Measurements from ENCODE around the gene ROBO1. TPM values are rescaled to one million over a fixed set of nuclear protein-coding genes. Genes with fewer than 3 reads are reported as not detected.

Gene ROBO1
- total and polyA plus RNA-seq, 2 of the 13 experiments (the other 11 are each of a cell fraction or from before 2014, with no cell fraction given) = 52.2 to 71.0 TPM

DNA sequence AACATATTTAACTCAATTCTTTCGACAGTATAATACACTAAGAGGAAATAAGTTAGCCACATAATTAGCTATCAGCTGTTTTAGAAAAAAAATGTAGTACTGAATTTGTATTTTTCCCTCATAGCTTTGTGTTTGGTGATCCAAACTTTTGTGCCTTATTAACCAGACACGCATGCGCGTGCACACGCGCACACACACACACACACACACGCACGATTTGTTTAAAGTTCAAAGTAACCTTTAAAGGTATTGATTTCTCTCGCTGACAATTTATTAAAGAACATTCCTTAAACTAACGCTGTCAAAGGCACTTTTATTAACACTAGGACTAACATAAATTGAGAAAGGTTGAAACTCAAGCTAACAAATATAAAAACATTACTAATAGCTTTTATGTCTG, 198.9 kb downstream of the ROBO1 start:
- ATAC-seq = no peak
- no peak overlapping the region for H2AFZ ChIP-seq (ENCODE audit: low read length)
- no peaks in the 10 kb centered on the region for H3K27me3 ChIP-seq (ENCODE audit: control insufficient read depth in 1 of 2, insufficient read depth in 2 of 2, low read length in 2 of 2)
- in situ Hi-C loops (cut with HindIII; ENCODE audit: extremely low pct_ligation_motif_present, low pct_unique_long_range_greater_than_20kb) (no loop called here), intact Hi-C loops (cut with micrococcal nuclease; ENCODE audit: unreplicated experiment) (no loop called here)
- ChIA-PET CTCF (ENCODE audit: low intra/inter-chr PET ratio, low total read pairs) (no interaction called here), POLR2A (no interaction called here)
- no peak for DNase-seq (ENCODE audit: low spot score)
- H3K4me1 ChIP-seq (ENCODE audit: insufficient read depth, low read length) = no peaks in the 10 kb centered on the region
- no peaks in the 10 kb centered on the region for H3K79me2 ChIP-seq (ENCODE audit: insufficient read depth, low read length)
- no peaks in the 10 kb centered on the region for H3K9me3 ChIP-seq (ENCODE audit: low read length)
- 15% methylated on average over 10 of the region's 10 CpGs for WGBS (ENCODE audit: low lambda C conversion rate)
- TF ChIP-seq ZNF772 (CRISPR knock-in tag; IDR thresholded peaks at IDR 0.05) = no peak
- no peak for TF ChIP-seq SMARCC2 (IDR thresholded peaks at IDR 0.05)
- peak; percentile 21; the same call in 1 of the 2 replicates for TF ChIP-seq TCF7 (IDR thresholded peaks at IDR 0.05; ENCODE audit: low read depth)
- TF ChIP-seq KAT7 (CRISPR knock-in tag; IDR thresholded peaks at IDR 0.05; ENCODE audit: borderline replicate concordance) = no peak
- TF ChIP-seq ZNF792 (CRISPR knock-in tag; IDR thresholded peaks at IDR 0.05) = no peak
- 0 out of 2 replicates have a peak, but pooled peaks have one; percentile 18 for TF ChIP-seq MIXL1 (CRISPR knock-in tag; IDR thresholded peaks at IDR 0.05)
- TF ChIP-seq HNF4G (IDR thresholded peaks at IDR 0.05; ENCODE audit: borderline replicate concordance, low read depth, low read length) = peak; percentile 30; the same call in 1 of the 2 replicates
- no peak for TF ChIP-seq HNF4G (CRISPR knock-in tag; IDR thresholded peaks at IDR 0.05; ENCODE audit: borderline replicate concordance, low read depth)
- TF ChIP-seq, protein P1, sequence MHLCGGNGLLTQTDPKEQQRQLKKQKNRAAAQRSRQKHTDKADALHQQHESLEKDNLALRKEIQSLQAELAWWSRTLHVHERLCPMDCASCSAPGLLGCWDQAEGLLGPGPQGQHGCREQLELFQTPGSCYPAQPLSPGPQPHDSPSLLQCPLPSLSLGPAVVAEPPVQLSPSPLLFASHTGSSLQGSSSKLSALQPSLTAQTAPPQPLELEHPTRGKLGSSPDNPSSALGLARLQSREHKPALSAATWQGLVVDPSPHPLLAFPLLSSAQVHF (CRISPR knock-in tag; IDR thresholded peaks at IDR 0.05) = no peak
- TF ChIP-seq XBP1 (CRISPR knock-in tag; IDR thresholded peaks at IDR 0.05) = no peak
- peak; percentile 46 for TF ChIP-seq HNF4A (CRISPR knock-in tag; IDR thresholded peaks at IDR 0.05)
- H3K27ac ChIP-seq (ENCODE audit: extremely low read length, insufficient read depth, low read length) = no peak overlapping the region
- no peak for FAIRE-seq
- no peaks in the 10 kb centered on the region for H4K20me1 ChIP-seq (ENCODE audit: insufficient read depth, low read length)
- no peak overlapping the region; the same call in 1 of the 2 replicates for H3K4me2 ChIP-seq (ENCODE audit: low read depth, low read length)
- no peak overlapping the region for H3K9ac ChIP-seq (ENCODE audit: insufficient read depth, low read depth, low read length)
- BruUV-seq (replicated peaks) = no TSS peak
- no peaks in the 10 kb centered on the region for H3K36me3 ChIP-seq (replicated peaks in 1 of 2; ENCODE audit: control insufficient read depth in 1 of 2, insufficient read depth in 2 of 2, low read length in 2 of 2)
- no peak overlapping the region for H3K4me3 ChIP-seq (replicated peaks in 1 of 3; ENCODE audit: insufficient read depth in 1 of 3, low read depth in 2 of 3, low read length in 3 of 3)

DNA sequence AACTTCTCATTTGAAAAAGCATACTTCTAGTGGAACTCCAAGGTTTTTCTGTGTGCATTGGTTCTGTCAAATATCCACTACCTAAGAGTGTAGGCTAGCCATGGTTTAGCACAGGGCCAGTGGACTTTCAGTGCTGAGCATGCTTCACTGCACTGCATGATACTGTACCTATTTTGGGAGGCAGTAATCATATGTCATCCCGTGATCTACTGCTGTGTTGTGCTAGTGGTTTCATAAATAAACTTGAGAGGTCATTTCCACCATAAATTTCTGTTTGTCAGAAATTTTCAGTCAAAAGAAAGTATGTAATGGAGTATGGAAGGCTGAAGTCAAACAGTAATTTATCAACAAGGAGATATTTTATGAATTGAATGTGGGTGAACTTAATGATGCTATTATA, 203.6 kb downstream of the ROBO1 start:
- Histone ChIP-seq H3K27ac (ENCODE audit: extremely low read length, insufficient read depth, low read length) (no peak overlapping the region), H3K4me2 (ENCODE audit: low read depth, low read length) (no peak overlapping the region), H3K79me2 (ENCODE audit: insufficient read depth, low read length) (no peaks in the 10 kb centered on the region), H3K9me3 (ENCODE audit: low read length) (no peaks in the 10 kb centered on the region), H2AFZ (ENCODE audit: low read length) (no peak overlapping the region), H3K9ac (ENCODE audit: insufficient read depth, low read depth, low read length) (no peak overlapping the region), H3K27me3 (ENCODE audit: control insufficient read depth in 1 of 2, insufficient read depth in 2 of 2, low read length in 2 of 2) (no peaks in the 10 kb centered on the region), H3K36me3 (replicated peaks in 1 of 2; ENCODE audit: control insufficient read depth in 1 of 2, insufficient read depth in 2 of 2, low read length in 2 of 2) (no peaks in the 10 kb centered on the region), H3K4me3 (replicated peaks in 1 of 3; ENCODE audit: insufficient read depth in 1 of 3, low read depth in 2 of 3, low read length in 3 of 3) (no peak overlapping the region), H3K4me1 (ENCODE audit: insufficient read depth, low read length) (no peaks in the 10 kb centered on the region), H4K20me1 (ENCODE audit: insufficient read depth, low read length) (no peaks in the 10 kb centered on the region)
- in situ Hi-C loops (cut with HindIII; ENCODE audit: extremely low pct_ligation_motif_present, low pct_unique_long_range_greater_than_20kb) = no loop called here
- no TSS peak for BruUV-seq (replicated peaks)
- ChIA-PET POLR2A (no interaction called here), CTCF (ENCODE audit: low intra/inter-chr PET ratio, low total read pairs) (no interaction called here)
- DNase-seq (ENCODE audit: low spot score) = no peak
- intact Hi-C loops (cut with micrococcal nuclease; ENCODE audit: unreplicated experiment) = no loop called here
- FAIRE-seq = no peak
- 0% methylated on average over 1 of the region's 1 CpG for WGBS (ENCODE audit: low lambda C conversion rate)
- no peak for ATAC-seq
- TF ChIP-seq SIN3B (IDR thresholded peaks at IDR 0.05; ENCODE audit: low read length) = no peak
- TF ChIP-seq ZNF883 (CRISPR knock-in tag; IDR thresholded peaks at IDR 0.05; ENCODE audit: not compliant biosample characterization) = no peak
- TF ChIP-seq ZNF891 (CRISPR knock-in tag; IDR thresholded peaks at IDR 0.05) = no peak
- TF ChIP-seq, protein P2, sequence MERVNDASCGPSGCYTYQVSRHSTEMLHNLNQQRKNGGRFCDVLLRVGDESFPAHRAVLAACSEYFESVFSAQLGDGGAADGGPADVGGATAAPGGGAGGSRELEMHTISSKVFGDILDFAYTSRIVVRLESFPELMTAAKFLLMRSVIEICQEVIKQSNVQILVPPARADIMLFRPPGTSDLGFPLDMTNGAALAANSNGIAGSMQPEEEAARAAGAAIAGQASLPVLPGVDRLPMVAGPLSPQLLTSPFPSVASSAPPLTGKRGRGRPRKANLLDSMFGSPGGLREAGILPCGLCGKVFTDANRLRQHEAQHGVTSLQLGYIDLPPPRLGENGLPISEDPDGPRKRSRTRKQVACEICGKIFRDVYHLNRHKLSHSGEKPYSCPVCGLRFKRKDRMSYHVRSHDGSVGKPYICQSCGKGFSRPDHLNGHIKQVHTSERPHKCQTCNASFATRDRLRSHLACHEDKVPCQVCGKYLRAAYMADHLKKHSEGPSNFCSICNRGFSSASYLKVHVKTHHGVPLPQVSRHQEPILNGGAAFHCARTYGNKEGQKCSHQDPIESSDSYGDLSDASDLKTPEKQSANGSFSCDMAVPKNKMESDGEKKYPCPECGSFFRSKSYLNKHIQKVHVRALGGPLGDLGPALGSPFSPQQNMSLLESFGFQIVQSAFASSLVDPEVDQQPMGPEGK (CRISPR knock-in tag; IDR thresholded peaks at IDR 0.05) = no peak
- TF ChIP-seq, protein P3, sequence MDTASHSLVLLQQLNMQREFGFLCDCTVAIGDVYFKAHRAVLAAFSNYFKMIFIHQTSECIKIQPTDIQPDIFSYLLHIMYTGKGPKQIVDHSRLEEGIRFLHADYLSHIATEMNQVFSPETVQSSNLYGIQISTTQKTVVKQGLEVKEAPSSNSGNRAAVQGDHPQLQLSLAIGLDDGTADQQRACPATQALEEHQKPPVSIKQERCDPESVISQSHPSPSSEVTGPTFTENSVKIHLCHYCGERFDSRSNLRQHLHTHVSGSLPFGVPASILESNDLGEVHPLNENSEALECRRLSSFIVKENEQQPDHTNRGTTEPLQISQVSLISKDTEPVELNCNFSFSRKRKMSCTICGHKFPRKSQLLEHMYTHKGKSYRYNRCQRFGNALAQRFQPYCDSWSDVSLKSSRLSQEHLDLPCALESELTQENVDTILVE (CRISPR knock-in tag; IDR thresholded peaks at IDR 0.05) = no peak
- no peak for TF ChIP-seq SMAD3 (CRISPR knock-in tag; IDR thresholded peaks at IDR 0.05)
